Measurements from ENCODE around the gene APOBEC3C.
A peak's percentile ranks its signal among the peaks of the same experiment; 100 is the strongest.
"Not testable (repeated sequence)": the region's sequence is repeated elsewhere in the genome, so short reads cannot be mapped to it uniquely, and the experiment has no call there.

The APOBEC3C gene

GRCh38 chr22:38972558-38972957, 41.5 kb upstream of the APOBEC3C start:
- no peaks in the 10 kb centered on the region for H3K36me3 ChIP-seq (ENCODE audit: control insufficient read depth, insufficient read depth, low read length)
- H3K4me1 ChIP-seq (ENCODE audit: control insufficient read depth, insufficient read depth, low read length), result no peaks in the 10 kb centered on the region
- no peaks in the 10 kb centered on the region for H3K27me3 ChIP-seq (ENCODE audit: control insufficient read depth, insufficient read depth, low read length)
- no peak overlapping the region for H3K4me3 ChIP-seq (ENCODE audit: low read depth, low read length)
- peaks cover 9% of the 10 kb centered on the region for H3K9me3 ChIP-seq (ENCODE audit: control insufficient read depth, insufficient read depth, low read length)
- H3K9ac ChIP-seq (ENCODE audit: low read depth, low read length), result no peak overlapping the region

GRCh38 chr22:38973289-38974169, 40.5 kb upstream of the APOBEC3C start:
- Histone ChIP-seq H3K9ac (ENCODE audit: low read depth, low read length) (no peak overlapping the region), H3K36me3 (ENCODE audit: control insufficient read depth, insufficient read depth, low read length) (no peaks in the 10 kb centered on the region), H3K4me1 (ENCODE audit: control insufficient read depth, insufficient read depth, low read length) (no peaks in the 10 kb centered on the region), H3K27me3 (ENCODE audit: control insufficient read depth, insufficient read depth, low read length) (no peaks in the 10 kb centered on the region), H3K9me3 (ENCODE audit: control insufficient read depth, insufficient read depth, low read length) (peaks cover 9% of the 10 kb centered on the region), H3K4me3 (ENCODE audit: low read depth, low read length) (no peak overlapping the region)

GRCh38 chr22:38974170-38974825, 39.8 kb upstream of the APOBEC3C start:
- Histone ChIP-seq H3K36me3 (ENCODE audit: control insufficient read depth, insufficient read depth, low read length) (no peaks in the 10 kb centered on the region), H3K9ac (ENCODE audit: low read depth, low read length) (no peak overlapping the region), H3K4me3 (ENCODE audit: low read depth, low read length) (no peak overlapping the region), H3K27me3 (ENCODE audit: control insufficient read depth, insufficient read depth, low read length) (no peaks in the 10 kb centered on the region), H3K4me1 (ENCODE audit: control insufficient read depth, insufficient read depth, low read length) (no peaks in the 10 kb centered on the region), H3K9me3 (ENCODE audit: control insufficient read depth, insufficient read depth, low read length) (peaks cover 9% of the 10 kb centered on the region)

- no peak overlapping the region for H3K4me3 ChIP-seq (ENCODE audit: low read depth, low read length)
- no peaks in the 10 kb centered on the region for H3K27me3 ChIP-seq (ENCODE audit: control insufficient read depth, insufficient read depth, low read length)
- no peaks in the 10 kb centered on the region for H3K36me3 ChIP-seq (ENCODE audit: control insufficient read depth, insufficient read depth, low read length)
- H3K9ac ChIP-seq (ENCODE audit: low read depth, low read length), result no peak overlapping the region
- H3K9me3 ChIP-seq (ENCODE audit: control insufficient read depth, insufficient read depth, low read length), result peaks cover 9% of the 10 kb centered on the region
- H3K4me1 ChIP-seq (ENCODE audit: control insufficient read depth, insufficient read depth, low read length), result no peaks in the 10 kb centered on the region
Observed at GRCh38 chr22:38974826-38975175, 39.3 kb upstream of the APOBEC3C start.

GRCh38 chr22:38977289-38977688, 36.8 kb upstream of the APOBEC3C start:
- not testable (repeated sequence) for H3K4me1 ChIP-seq (ENCODE audit: control insufficient read depth, insufficient read depth, low read length); H3K36me3 ChIP-seq (ENCODE audit: control insufficient read depth, insufficient read depth, low read length); H3K4me3 ChIP-seq (ENCODE audit: low read depth, low read length); H3K9ac ChIP-seq (ENCODE audit: low read depth, low read length); H3K27me3 ChIP-seq (ENCODE audit: control insufficient read depth, insufficient read depth, low read length); H3K9me3 ChIP-seq (ENCODE audit: control insufficient read depth, insufficient read depth, low read length)

GRCh38 chr22:38980587-38980986, 33.5 kb upstream of the APOBEC3C start:
- not testable (repeated sequence) for H3K9me3 ChIP-seq (ENCODE audit: control insufficient read depth, insufficient read depth, low read length); H3K9ac ChIP-seq (ENCODE audit: low read depth, low read length); H3K27me3 ChIP-seq (ENCODE audit: control insufficient read depth, insufficient read depth, low read length); H3K36me3 ChIP-seq (ENCODE audit: control insufficient read depth, insufficient read depth, low read length); H3K4me3 ChIP-seq (ENCODE audit: low read depth, low read length); H3K4me1 ChIP-seq (ENCODE audit: control insufficient read depth, insufficient read depth, low read length)

- H3K4me3 ChIP-seq (ENCODE audit: low read depth, low read length), result peak overlapping the region; percentile 18
- H3K9me3 ChIP-seq (ENCODE audit: control insufficient read depth, insufficient read depth, low read length), result peaks cover 2% of the 10 kb centered on the region
- H3K4me1 ChIP-seq (ENCODE audit: control insufficient read depth, insufficient read depth, low read length), result peaks cover 4% of the 10 kb centered on the region
- H3K9ac ChIP-seq (ENCODE audit: low read depth, low read length), result no peak overlapping the region
- no peaks in the 10 kb centered on the region for H3K27me3 ChIP-seq (ENCODE audit: control insufficient read depth, insufficient read depth, low read length)
- no peaks in the 10 kb centered on the region for H3K36me3 ChIP-seq (ENCODE audit: control insufficient read depth, insufficient read depth, low read length)
Observed at GRCh38 chr22:38981005-38981991, 32.8 kb upstream of the APOBEC3C start.

GRCh38 chr22:38981992-38982927, 31.8 kb upstream of the APOBEC3C start, which contains the start of gene APOBEC3B:
TSS of gene APOBEC3B (plus strand) at chr22:38982347. CDS start at chr22:38982454, 107 bp downstream.
- Histone ChIP-seq H3K9ac (ENCODE audit: low read depth, low read length) (no peak within 1 kb of the TSS), H3K9me3 (ENCODE audit: control insufficient read depth, insufficient read depth, low read length) (peaks cover 1% of the 10 kb centered on the region), H3K4me3 (ENCODE audit: low read depth, low read length) (peak within 1 kb of the TSS; percentile 30), H3K4me1 (ENCODE audit: control insufficient read depth, insufficient read depth, low read length) (peaks cover 4% of the 10 kb centered on the region), H3K36me3 (ENCODE audit: control insufficient read depth, insufficient read depth, low read length) (peaks cover 4% of the 10 kb centered on the region), H3K27me3 (ENCODE audit: control insufficient read depth, insufficient read depth, low read length) (no peaks in the 10 kb centered on the region)

GRCh38 chr22:38984224-38984623, 29.8 kb upstream of the APOBEC3C start:
- H3K36me3 ChIP-seq (ENCODE audit: control insufficient read depth, insufficient read depth, low read length), result peaks cover 5% of the 10 kb centered on the region
- no peaks in the 10 kb centered on the region for H3K27me3 ChIP-seq (ENCODE audit: control insufficient read depth, insufficient read depth, low read length)
- no peak overlapping the region for H3K9ac ChIP-seq (ENCODE audit: low read depth, low read length)
- H3K4me1 ChIP-seq (ENCODE audit: control insufficient read depth, insufficient read depth, low read length), result peaks cover 4% of the 10 kb centered on the region
- no peaks in the 10 kb centered on the region for H3K9me3 ChIP-seq (ENCODE audit: control insufficient read depth, insufficient read depth, low read length)
- H3K4me3 ChIP-seq (ENCODE audit: low read depth, low read length), result no peak overlapping the region

GRCh38 chr22:38984784-38985757, 29.0 kb upstream of the APOBEC3C start:
- not testable (repeated sequence) for H3K9ac ChIP-seq (ENCODE audit: low read depth, low read length); H3K27me3 ChIP-seq (ENCODE audit: control insufficient read depth, insufficient read depth, low read length); H3K9me3 ChIP-seq (ENCODE audit: control insufficient read depth, insufficient read depth, low read length); H3K4me1 ChIP-seq (ENCODE audit: control insufficient read depth, insufficient read depth, low read length); H3K4me3 ChIP-seq (ENCODE audit: low read depth, low read length)
- peaks cover 11% of the 10 kb centered on the region for H3K36me3 ChIP-seq (ENCODE audit: control insufficient read depth, insufficient read depth, low read length)
